HG02970 (cell line): ENCODE results near the gene ENHO.

Source experiments
- ATAC-seq: cut with Tn5 transposase; IDR thresholded peaks from one replicate; pipeline ENCODE4 v1.9.1; 2021; ENCODE audit warnings: mild to moderate bottlenecking, moderate library complexity, moderate number of reproducible peaks; ENCODE audit not compliant: unreplicated experiment, low FRiP score

Gene ENHO

GRCh38 chr9:34522971-34523797, at the start of gene ENHO:
TSS of gene ENHO (minus strand) at chr9:34522990. CDS start at chr9:34521695, 1,295 bp downstream.
- ATAC-seq = peak; percentile 76

- ATAC-seq = no peak
Measured at GRCh38 chr9:34572092-34572491, 49.3 kb upstream of the ENHO start.

DNA sequence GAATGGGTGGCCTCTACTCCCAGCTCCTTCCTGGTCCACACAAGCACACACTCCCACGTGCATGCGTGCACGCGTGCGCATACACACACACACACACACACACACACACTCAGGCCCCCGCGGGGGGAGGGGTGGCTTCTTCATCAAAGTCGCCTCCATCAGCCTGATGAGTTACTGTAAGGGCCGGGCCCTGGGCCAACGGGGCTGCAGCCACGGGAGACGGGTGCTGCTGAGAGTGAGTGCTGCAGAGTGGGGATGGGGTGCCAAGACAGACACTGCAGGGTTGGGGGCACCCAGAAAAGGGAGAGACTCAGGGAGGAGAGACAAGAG, 48.7 kb upstream of the ENHO start:
- ATAC-seq = no peak

DNA sequence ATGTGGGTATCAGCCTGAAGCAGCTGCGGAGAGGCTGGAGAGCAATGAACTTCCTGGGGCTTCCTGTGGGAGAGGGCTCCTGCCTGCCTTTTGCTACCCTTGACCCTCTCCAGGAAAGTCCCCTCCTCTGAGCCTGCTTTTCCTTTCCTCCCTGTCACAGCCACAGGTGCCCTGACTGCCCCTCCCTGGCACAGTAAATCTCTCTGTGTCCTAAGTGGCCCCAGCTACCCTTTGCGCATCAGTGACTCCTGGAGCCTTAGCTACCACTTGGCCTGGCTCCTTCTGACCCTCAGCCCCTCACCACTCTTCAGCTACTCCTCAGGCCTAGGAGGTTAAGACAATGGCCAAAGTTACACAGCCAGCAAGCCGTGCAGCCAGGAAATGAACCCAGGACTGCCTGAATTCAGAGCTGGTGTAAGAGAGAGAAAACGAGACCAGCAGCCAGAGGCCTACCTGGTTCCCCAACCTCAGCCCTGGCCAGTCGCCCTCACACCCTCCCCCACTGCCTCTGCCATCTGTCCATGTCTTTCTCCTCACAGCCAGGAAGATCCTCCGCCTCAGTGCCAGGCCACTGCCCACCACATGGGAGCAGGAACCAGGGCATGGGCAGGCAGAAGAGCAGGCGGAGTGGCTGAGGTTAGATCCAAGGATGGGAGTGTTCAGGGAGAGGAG, 48.2 kb upstream of the ENHO start:
- ATAC-seq = no peak

GRCh38 chr9:34570376-34570775, 47.6 kb upstream of the ENHO start:
- ATAC-seq = no peak

DNA sequence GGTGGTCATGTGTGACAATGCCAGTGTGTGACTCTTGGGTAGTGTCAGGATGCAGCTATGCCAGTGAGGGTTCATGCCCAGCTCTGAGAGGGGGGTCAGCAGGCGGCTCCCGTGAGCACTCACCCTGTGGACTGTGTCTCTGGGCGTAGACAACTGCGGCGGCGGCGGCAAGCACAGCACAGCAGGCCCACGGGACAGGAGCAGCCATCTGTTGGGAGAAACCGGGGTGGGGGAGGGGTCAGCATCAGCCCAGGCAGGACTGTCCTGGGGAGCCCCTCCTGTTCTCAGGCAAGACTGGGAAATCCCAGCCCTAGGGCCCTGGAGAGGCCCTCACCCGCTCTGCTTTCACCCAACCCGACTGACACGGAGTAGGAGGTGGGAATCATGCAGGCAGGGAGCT, 46.0 kb upstream of the ENHO start:
- ATAC-seq = no peak

GRCh38 chr9:34568133-34568532, 45.3 kb upstream of the ENHO start:
- ATAC-seq = no peak

GRCh38 chr9:34566972-34567371, 44.2 kb upstream of the ENHO start:
- no peak for ATAC-seq

DNA sequence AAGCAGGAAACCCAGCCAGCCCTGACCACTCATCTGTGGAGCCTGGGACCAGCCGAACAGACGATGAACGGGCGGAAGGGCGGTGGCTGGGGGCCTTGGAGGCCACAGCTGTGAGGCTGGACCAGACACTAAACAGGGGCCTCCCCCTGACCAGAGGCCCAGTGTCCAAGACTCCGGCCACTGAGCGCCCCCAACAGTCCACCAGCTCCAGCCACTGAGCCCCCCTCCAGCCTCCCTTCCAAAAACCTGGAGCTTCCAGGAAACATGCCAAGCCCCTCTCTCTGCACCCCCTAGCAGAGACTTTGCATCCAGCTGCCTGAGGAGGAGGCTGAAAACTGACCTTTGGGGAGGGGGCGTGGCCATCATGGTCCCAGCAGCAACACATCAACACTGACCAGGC, 43.5 kb upstream of the ENHO start:
- ATAC-seq = no peak

- ATAC-seq = no peak
Measured at GRCh38 chr9:34565856-34566255, 43.1 kb upstream of the ENHO start.

- no peak for ATAC-seq
Measured at GRCh38 chr9:34564617-34565016, 41.8 kb upstream of the ENHO start.

- ATAC-seq = no peak
Measured at GRCh38 chr9:34563262-34563661, 40.5 kb upstream of the ENHO start.

DNA sequence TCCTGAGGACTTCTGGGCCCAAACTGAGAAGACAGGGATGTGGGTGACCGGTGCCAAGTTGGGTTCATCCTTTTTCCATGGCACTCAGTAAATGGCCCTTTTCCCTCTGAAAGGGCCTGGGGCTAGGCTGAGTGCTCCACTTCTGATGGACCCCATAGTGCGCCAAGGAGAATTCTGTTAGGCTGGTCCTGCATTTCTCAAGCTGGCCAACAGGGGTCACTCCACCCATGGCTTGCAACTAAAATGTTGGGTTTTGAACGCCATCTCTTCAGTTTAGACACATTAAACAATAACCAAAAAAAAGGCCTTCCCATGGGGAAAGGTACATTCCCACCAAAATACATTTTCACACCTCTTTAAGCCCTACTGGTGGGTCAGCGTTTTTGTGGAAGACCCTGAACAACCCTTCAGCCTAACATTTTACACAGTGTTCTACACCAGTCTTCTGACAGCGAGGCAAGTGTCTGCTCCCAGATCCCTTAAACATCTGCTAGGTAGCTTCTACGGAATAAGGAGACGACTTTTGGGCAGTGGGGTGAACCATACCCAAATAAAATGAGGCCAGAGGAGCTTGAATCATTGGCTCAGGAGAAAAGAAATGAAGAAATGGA, 39.5 kb upstream of the ENHO start:
- ATAC-seq = no peak

DNA sequence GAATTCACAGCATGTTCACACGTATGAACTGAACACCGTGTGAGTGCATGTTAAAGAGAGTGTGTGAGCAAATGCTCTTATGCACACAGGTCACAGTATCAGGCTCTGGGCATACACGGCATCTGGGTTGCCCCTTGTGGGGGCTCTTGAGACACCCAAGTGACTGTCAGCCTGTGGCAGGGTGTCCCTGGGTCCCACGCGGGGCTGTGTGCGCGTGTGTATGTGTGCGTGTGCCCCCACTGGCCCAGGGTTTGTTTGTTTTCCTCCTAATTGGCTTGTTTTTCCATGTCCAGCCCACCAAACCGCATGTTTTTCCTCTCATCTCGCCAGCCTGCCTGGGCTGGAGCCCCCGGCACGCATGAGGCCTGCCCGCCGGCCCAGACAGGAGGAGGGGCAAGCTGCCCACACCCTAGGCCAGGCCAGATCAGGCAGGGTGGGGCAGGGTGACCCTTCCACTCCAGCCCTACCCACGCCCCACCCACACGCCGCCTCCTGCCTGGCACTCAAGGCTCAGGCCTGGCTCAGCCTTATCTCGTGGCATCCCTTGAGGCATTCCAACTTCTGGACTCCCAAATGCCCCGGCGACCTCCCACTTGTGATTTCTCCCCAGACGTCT, 37.9 kb upstream of the ENHO start:
- ATAC-seq = no peak

GRCh38 chr9:34559624-34560455, 37.0 kb upstream of the ENHO start:
- ATAC-seq = no peak

DNA sequence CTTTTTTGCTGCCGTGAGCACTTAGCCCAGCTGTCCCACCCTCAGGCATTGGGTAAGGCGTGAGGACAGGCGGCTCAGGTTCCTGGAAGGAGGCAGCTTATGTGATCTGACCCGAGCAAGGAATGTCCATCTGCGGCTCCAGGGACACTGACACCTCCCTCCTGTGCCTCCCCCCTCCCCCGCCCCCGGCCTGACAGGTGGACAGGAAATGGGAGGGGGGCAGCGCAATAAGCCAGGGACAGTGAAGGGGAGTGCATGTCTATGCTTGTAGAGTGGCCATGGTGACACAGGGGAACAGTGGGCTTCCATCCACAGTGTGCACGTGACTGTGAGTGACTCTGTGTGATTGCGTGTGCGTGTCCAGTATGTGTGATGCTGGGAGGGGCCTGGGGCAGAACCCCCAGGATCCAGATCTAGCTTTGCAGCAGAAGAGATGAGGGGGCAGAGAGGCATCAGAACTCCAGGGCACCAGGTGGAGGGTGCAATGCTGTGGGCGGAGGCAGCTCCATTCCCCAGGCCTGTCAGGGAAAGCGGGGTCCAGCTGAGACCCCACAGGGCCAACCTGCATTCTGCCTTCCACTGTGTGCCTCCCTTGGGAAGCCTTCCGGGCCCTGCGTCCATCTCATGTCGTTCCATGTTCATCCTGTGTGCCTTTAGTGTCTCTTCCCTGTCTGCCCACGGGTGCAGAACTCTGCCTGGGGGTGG, 36.3 kb upstream of the ENHO start:
- ATAC-seq = no peak

GRCh38 chr9:34558364-34558763, 35.6 kb upstream of the ENHO start:
- no peak for ATAC-seq

DNA sequence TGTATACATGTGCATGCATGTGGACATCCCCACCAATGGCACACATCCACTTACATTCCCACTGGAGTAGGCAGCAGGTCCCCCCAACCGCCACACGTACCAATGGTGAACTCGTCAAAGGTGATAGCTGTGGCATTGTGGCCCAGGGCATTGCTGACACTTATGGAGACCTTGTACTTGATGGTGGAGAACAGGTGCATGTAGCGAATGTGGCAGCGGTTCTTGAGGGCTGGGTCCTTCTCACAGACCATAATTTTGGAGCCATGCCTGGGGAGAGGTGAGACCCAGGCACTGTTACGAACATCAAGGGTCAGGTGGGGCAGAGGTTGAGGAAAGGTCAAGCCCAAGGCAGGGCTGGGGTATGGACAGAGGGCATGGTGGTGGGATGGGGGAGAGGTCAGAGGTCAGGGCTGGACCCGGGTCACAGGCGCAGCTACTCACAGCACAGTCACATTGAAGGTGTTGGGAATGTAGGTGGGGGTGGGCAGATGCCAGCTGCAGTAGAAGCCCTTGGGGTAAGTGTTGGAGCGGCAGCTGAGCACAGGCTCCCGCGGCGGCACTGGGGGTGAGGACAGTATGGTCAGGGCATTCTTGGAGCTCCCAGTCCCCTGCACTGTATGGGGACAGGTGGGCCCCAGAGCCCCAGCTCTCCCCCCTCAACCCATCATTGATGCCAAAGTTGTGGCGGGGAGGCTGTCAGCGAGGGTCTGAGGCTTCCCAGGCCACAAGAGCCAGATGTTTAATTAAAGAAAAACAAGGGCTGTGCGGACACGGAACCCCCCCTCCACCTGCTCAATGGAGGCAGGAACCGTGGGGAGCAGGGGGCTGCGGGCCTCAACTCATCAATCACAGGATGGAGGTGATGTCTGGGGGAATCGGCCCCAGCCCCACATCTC, 34.9 kb upstream of the ENHO start:
- no peak for ATAC-seq

DNA sequence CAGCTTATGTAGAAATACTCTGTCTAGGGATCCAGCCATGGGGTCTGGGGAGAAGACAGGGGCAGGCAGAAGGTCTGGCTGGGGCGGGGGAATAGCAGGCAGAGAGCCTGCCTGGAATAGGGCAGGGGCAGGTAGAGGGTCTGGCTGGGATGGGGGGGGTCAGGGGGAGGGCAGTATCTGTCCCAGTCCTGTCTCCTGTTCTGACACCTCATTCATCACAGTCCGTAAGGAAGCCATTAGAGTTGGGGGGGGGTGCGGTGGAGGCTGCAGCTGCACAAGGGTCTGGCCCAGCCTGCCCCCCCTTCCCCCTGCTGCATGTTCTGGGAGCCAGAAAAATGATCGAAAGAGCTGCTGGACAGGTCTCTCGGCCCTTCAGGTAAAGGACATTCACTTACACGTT, 34.2 kb upstream of the ENHO start:
- ATAC-seq = no peak
